ENCODE results near the gene SLC7A6OS. TPM values are rescaled to one million over a fixed set of nuclear protein-coding genes. Genes with fewer than 3 reads are reported as not detected.

The SLC7A6OS gene
- total and polyA plus RNA-seq, 2 experiments from 2014 or later, result 8.5 to 15.8 TPM

GRCh38 chr16:68281368-68282063 lies 29.2 kb downstream of the SLC7A6OS start:
- DNase-seq, result no peak
- Histone ChIP-seq H3K27me3 (replicated peaks; ENCODE audit: insufficient read depth) (no peaks in the 10 kb centered on the region), H3K9ac (no peak overlapping the region), H2AFZ (no peak overlapping the region), H3K79me2 (ENCODE audit: insufficient read depth) (peaks cover 93% of the 10 kb centered on the region), H3K4me1 (ENCODE audit: insufficient read depth) (no peaks in the 10 kb centered on the region), H3K4me2 (ENCODE audit: unreplicated experiment) (no peak overlapping the region), H3K36me3 (ENCODE audit: low read depth) (peaks cover 18% of the 10 kb centered on the region; the same call in 1 of the 2 replicates), H3K4me3 (no peak overlapping the region), H3K9me2 (ENCODE audit: insufficient read depth) (no peaks in the 10 kb centered on the region), H4K20me1 (ENCODE audit: insufficient read depth) (0 out of 2 replicates have a peak, but pooled peaks cover 1% of the 10 kb centered on the region), H3K9me3 (ENCODE audit: low read depth) (no peaks in the 10 kb centered on the region), H3F3A (ENCODE audit: insufficient read depth) (peaks cover 2% of the 10 kb centered on the region), H3K27ac (no peak overlapping the region)
- in situ Hi-C loops (cut with MboI), result no loop called here
- no peak for TF ChIP-seq EZH2 (IDR thresholded peaks at IDR 0.05; ENCODE audit: insufficient read depth, poor library complexity, severe bottlenecking)
- TF ChIP-seq EZH2phosphoT487 (IDR thresholded peaks at IDR 0.05; ENCODE audit: insufficient read depth, low read depth), result no peak
- 82 to 87% methylated on average over 4 of the region's 4 CpGs for WGBS, 2 experiments (ENCODE audit: low coverage in 1 of 2, low lambda C conversion rate in 2 of 2, missing lambda C conversion rate in 2 of 2)

DNA sequence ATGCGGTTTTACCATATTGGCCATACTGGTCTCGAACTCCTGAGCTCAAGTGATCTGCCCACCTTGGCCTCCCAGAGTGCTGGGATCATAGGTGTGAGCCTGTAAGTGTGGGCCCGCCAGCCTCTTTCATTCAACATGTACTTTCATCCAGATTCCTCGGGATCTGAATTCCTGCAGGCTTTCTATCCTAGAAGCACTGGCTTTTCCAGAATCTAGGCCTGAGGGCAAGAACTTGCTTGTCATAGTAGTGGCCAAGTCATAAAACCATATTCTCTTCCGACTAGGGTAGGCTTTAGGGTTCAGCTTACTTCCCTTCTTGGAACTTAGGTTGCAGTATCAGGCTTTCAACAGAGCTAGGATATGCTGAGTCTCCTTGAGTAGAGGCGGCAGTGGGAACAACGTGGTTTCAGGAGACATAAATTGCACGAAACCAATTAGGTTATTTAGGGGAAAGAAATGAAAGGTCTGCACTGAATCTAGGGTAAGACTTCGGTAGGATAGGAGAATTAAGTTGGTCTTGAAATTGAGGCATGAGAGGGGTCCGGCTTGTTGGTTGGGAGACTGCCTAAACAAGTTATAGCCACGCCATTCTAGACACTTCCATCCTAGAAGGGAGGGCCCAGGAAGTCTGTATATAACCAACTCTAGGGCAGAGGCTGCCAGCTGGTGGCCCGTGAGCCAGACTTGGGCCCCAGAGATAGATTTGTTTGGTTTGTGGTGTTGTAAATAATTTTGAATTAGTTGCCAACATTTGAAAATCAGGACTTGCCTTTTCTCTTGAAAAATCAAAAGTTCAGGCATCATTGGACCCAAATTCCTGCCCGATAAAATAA lies 30.8 kb downstream of the SLC7A6OS start:
- H3K9ac ChIP-seq, result no peak overlapping the region
- no peak overlapping the region for H3K4me2 ChIP-seq (ENCODE audit: unreplicated experiment)
- H3K4me1 ChIP-seq (ENCODE audit: insufficient read depth), result no peaks in the 10 kb centered on the region
- H3K27ac ChIP-seq, result no peak overlapping the region
- peaks cover 24% of the 10 kb centered on the region; the same call in 1 of the 2 replicates for H3K36me3 ChIP-seq (ENCODE audit: low read depth)
- no peak for DNase-seq
- H3K4me3 ChIP-seq, result no peak overlapping the region
- no peak overlapping the region for H2AFZ ChIP-seq
- H3K9me2 ChIP-seq (ENCODE audit: insufficient read depth), result no peaks in the 10 kb centered on the region
- TF ChIP-seq EZH2 (IDR thresholded peaks at IDR 0.05; ENCODE audit: insufficient read depth, poor library complexity, severe bottlenecking) (no peak), EZH2phosphoT487 (IDR thresholded peaks at IDR 0.05; ENCODE audit: insufficient read depth, low read depth) (no peak)
- H3F3A ChIP-seq (ENCODE audit: insufficient read depth), result no peaks in the 10 kb centered on the region
- H3K79me2 ChIP-seq (ENCODE audit: insufficient read depth), result peaks cover 93% of the 10 kb centered on the region
- no peaks in the 10 kb centered on the region for H3K27me3 ChIP-seq (replicated peaks; ENCODE audit: insufficient read depth)
- 95 to 96% methylated on average over 13 of the region's 13 CpGs for WGBS, 2 experiments (ENCODE audit: low coverage in 1 of 2, low lambda C conversion rate in 2 of 2, missing lambda C conversion rate in 2 of 2)
- no peaks in the 10 kb centered on the region; the same call in 1 of the 2 replicates for H4K20me1 ChIP-seq (ENCODE audit: insufficient read depth)
- in situ Hi-C loops (cut with MboI), result no loop called here
- no peaks in the 10 kb centered on the region for H3K9me3 ChIP-seq (ENCODE audit: low read depth)

GRCh38 chr16:68276223-68276622 lies 34.5 kb downstream of the SLC7A6OS start:
- WGBS, 2 experiments (ENCODE audit: low coverage in 1 of 2, low lambda C conversion rate in 2 of 2, missing lambda C conversion rate in 2 of 2), result 65% methylated on average over 3 of the region's 3 CpGs
- Histone ChIP-seq H3K79me2 (ENCODE audit: insufficient read depth) (peaks cover 93% of the 10 kb centered on the region), H3F3A (ENCODE audit: insufficient read depth) (no peaks in the 10 kb centered on the region), H3K27ac (no peak overlapping the region), H3K9me3 (ENCODE audit: low read depth) (no peaks in the 10 kb centered on the region), H3K4me3 (no peak overlapping the region), H3K36me3 (ENCODE audit: low read depth) (peaks cover 20% of the 10 kb centered on the region; the same call in 1 of the 2 replicates), H2AFZ (no peak overlapping the region), H3K4me1 (ENCODE audit: insufficient read depth) (peaks cover 5% of the 10 kb centered on the region), H3K9ac (no peak overlapping the region), H3K9me2 (ENCODE audit: insufficient read depth) (no peaks in the 10 kb centered on the region), H4K20me1 (ENCODE audit: insufficient read depth) (peaks cover 15% of the 10 kb centered on the region; the same call in 1 of the 2 replicates), H3K27me3 (replicated peaks; ENCODE audit: insufficient read depth) (no peaks in the 10 kb centered on the region), H3K4me2 (ENCODE audit: unreplicated experiment) (no peak overlapping the region)
- TF ChIP-seq EZH2 (IDR thresholded peaks at IDR 0.05; ENCODE audit: insufficient read depth, poor library complexity, severe bottlenecking), result no peak
- no peak for TF ChIP-seq EZH2phosphoT487 (IDR thresholded peaks at IDR 0.05; ENCODE audit: insufficient read depth, low read depth)
- DNase-seq, result no peak
- in situ Hi-C loops (cut with MboI), result no loop called here

DNA sequence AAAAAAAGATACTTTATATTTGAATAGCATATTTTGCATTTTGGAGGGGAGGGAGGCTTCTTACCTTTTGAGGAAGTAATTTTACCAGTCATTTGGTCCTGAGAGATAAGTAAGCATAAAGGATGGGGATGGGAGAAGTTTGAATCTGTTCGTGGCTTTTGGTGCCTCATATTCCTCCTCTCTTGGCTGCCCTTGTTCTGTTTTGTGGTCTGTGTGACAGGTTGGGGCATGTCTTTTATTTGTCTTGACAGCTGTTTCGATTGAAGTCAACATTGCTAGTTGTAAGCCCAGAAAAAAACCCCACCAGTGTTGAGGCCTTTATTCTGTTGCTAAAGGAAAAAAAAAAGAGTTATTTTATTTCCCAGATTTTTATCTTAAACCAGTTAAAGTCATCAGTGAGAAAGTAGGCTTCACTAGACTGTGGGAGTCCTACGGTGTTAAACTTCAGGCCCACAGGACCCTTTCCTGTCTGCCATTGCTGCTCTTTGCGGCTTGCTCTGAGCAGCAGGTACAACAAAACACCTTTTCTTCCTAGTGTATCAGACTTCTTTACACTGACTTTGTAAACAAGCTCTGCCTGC lies 35.0 kb downstream of the SLC7A6OS start:
- no peak overlapping the region for H3K27ac ChIP-seq
- peaks cover 10% of the 10 kb centered on the region for H3K4me1 ChIP-seq (ENCODE audit: insufficient read depth)
- H3K9ac ChIP-seq, result no peak overlapping the region
- DNase-seq, result no peak
- H4K20me1 ChIP-seq (ENCODE audit: insufficient read depth), result peaks cover 15% of the 10 kb centered on the region; the same call in 1 of the 2 replicates
- no peak overlapping the region for H3K4me2 ChIP-seq (ENCODE audit: unreplicated experiment)
- no peak for TF ChIP-seq EZH2phosphoT487 (IDR thresholded peaks at IDR 0.05; ENCODE audit: insufficient read depth, low read depth)
- no peak for TF ChIP-seq EZH2 (IDR thresholded peaks at IDR 0.05; ENCODE audit: insufficient read depth, poor library complexity, severe bottlenecking)
- no peak overlapping the region for H3K4me3 ChIP-seq
- peaks cover 93% of the 10 kb centered on the region for H3K79me2 ChIP-seq (ENCODE audit: insufficient read depth)
- H2AFZ ChIP-seq, result no peak overlapping the region
- H3F3A ChIP-seq (ENCODE audit: insufficient read depth), result 0 out of 2 replicates have a peak, but pooled peaks cover 4% of the 10 kb centered on the region
- no peaks in the 10 kb centered on the region for H3K9me2 ChIP-seq (ENCODE audit: insufficient read depth)
- no peaks in the 10 kb centered on the region for H3K27me3 ChIP-seq (replicated peaks; ENCODE audit: insufficient read depth)
- H3K9me3 ChIP-seq (ENCODE audit: low read depth), result no peaks in the 10 kb centered on the region
- in situ Hi-C loops (cut with MboI), result no loop called here
- WGBS, 2 experiments (ENCODE audit: low coverage in 1 of 2, low lambda C conversion rate in 2 of 2, missing lambda C conversion rate in 2 of 2), result 76 to 89% methylated on average over 4 of the region's 4 CpGs
- H3K36me3 ChIP-seq (ENCODE audit: low read depth), result peaks cover 20% of the 10 kb centered on the region; the same call in 1 of the 2 replicates
